GM19351 (cell line): Measurements from ENCODE around the gene ATP8B3.

Experiments
- ATAC-seq: cut with Tn5 transposase; IDR thresholded peaks from one replicate; pipeline ENCODE4 v1.9.1; 2021; ENCODE audit warnings: mild to moderate bottlenecking, moderate library complexity; ENCODE audit not compliant: unreplicated experiment

ATP8B3 gene

GRCh38 chr19:1748115-1748872, 63.8 kb downstream of the ATP8B3 start:
- ATAC-seq: no peak

GRCh38 chr19:1747285-1748114, 64.6 kb downstream of the ATP8B3 start:
- no peak for ATAC-seq

- no peak for ATAC-seq
These were observed 65.4 kb downstream of the ATP8B3 start for GRCh38 chr19:1746401-1747284.

- no peak for ATAC-seq
These were observed 66.5 kb downstream of the ATP8B3 start for GRCh38 chr19:1745589-1746031.

- no peak for ATAC-seq
These were observed 67.1 kb downstream of the ATP8B3 start for GRCh38 chr19:1744822-1745563.

GRCh38 chr19:1744133-1744665, 67.9 kb downstream of the ATP8B3 start:
- no peak for ATAC-seq

GRCh38 chr19:1742989-1743696, 68.9 kb downstream of the ATP8B3 start:
- no peak for ATAC-seq

GRCh38 chr19:1739960-1740629, 72.0 kb downstream of the ATP8B3 start:
- ATAC-seq: no peak

GRCh38 chr19:1736927-1737326, 75.1 kb downstream of the ATP8B3 start:
- no peak for ATAC-seq

GRCh38 chr19:1736280-1736679, 75.8 kb downstream of the ATP8B3 start:
- ATAC-seq: no peak

GRCh38 chr19:1734321-1734966, 77.6 kb downstream of the ATP8B3 start:
- ATAC-seq: no peak
